H9 (cell line): ENCODE data around the gene SPRED1. TPM values are rescaled to one million over a fixed set of nuclear protein-coding genes. Genes with fewer than 3 reads are reported as not detected.
"Not testable (repeated sequence)": the region's sequence is repeated elsewhere in the genome, so short reads cannot be mapped to it uniquely, and the experiment has no call there.

ENCODE experiments used
- DNase-seq: peaks from one replicate; pipeline ENCODE4 v3.0.0-alpha.2; 2017
- H2AFZ ChIP-seq: one replicate; pipeline ENCODE4 v1.6.1; 2013; ENCODE audit warnings: mild to moderate bottlenecking, low read length, control low read depth, moderate library complexity
- H2AK5ac ChIP-seq: 2 replicates; pipeline ENCODE4 v1.6.1; 2013; ENCODE audit warnings: low read length, control low read depth, mixed read lengths; ENCODE audit not compliant: insufficient read length
- H2BK120ac ChIP-seq: one replicate; pipeline ENCODE4 v1.6.1; 2013; ENCODE audit warnings: low read depth, mild to moderate bottlenecking, low read length, control low read depth, inconsistent platforms; ENCODE audit not compliant: poor library complexity, severe bottlenecking
- H2BK12ac ChIP-seq: 2 replicates; pipeline ENCODE4 v1.6.1; 2013; ENCODE audit warnings: low read length, control low read depth, mixed read lengths, low read depth; ENCODE audit not compliant: insufficient read length
- H2BK15ac ChIP-seq: 2 replicates; pipeline ENCODE4 v1.6.1; 2013; ENCODE audit warnings: low read depth, low read length, control low read depth
- H2BK20ac ChIP-seq: one replicate; pipeline ENCODE4 v1.6.1; 2013; ENCODE audit warnings: low read depth, mild to moderate bottlenecking, low read length, control low read depth, inconsistent platforms; ENCODE audit not compliant: poor library complexity, severe bottlenecking
- H2BK5ac ChIP-seq: 2 replicates; pipeline ENCODE4 v1.6.1; 2013; ENCODE audit warnings: low read length, control low read depth, mixed read lengths; ENCODE audit not compliant: insufficient read length
- H3K14ac ChIP-seq: 2 replicates; pipeline ENCODE4 v1.6.1; 2013; ENCODE audit warnings: low read length, control low read depth; ENCODE audit not compliant: insufficient read depth
- H3K18ac ChIP-seq: 2 replicates; pipeline ENCODE4 v1.6.1; 2013; ENCODE audit warnings: low read depth, mild to moderate bottlenecking, mixed read lengths, low read length, control low read depth; ENCODE audit not compliant: insufficient read length
- H3K23ac ChIP-seq: 2 replicates; pipeline ENCODE4 v1.6.1; 2013; ENCODE audit warnings: low read length, control low read depth, mixed read lengths, low read depth; ENCODE audit not compliant: insufficient read length
- H3K23me2 ChIP-seq: 2 replicates; pipeline ENCODE4 v1.6.1; 2013; ENCODE audit warnings: low read depth, mild to moderate bottlenecking, mixed read lengths, low read length, control low read depth; ENCODE audit not compliant: insufficient read length, poor library complexity, severe bottlenecking
- H3K27ac ChIP-seq: 2 replicates; pipeline ENCODE4 v1.5.1; 2013; ENCODE audit warnings: low read length, control low read depth, mixed read lengths, low read depth; ENCODE audit not compliant: insufficient read length
- H3K27me3 ChIP-seq: 2 replicates; pipeline ENCODE4 v1.6.1; 2013; ENCODE audit warnings: low read length, control low read depth, inconsistent platforms; ENCODE audit not compliant: insufficient read depth
- H3K4ac ChIP-seq: 2 replicates; pipeline ENCODE4 v1.6.1; 2013; ENCODE audit warnings: low read depth, mild to moderate bottlenecking, control low read depth, inconsistent platforms, low read length, moderate library complexity
- H3K4me1 ChIP-seq: 2 replicates; pipeline ENCODE4 v1.6.1; 2013; ENCODE audit warnings: low read length, control low read depth, inconsistent platforms; ENCODE audit not compliant: insufficient read depth
- H3K4me2 ChIP-seq: 2 replicates; pipeline ENCODE4 v1.6.1; 2013; ENCODE audit warnings: low read length, control low read depth, mixed read lengths; ENCODE audit not compliant: insufficient read length, insufficient read depth
- H3K56ac ChIP-seq: 2 replicates; pipeline ENCODE4 v1.6.1; 2013; ENCODE audit warnings: low read depth, mild to moderate bottlenecking, mixed read lengths, low read length, control low read depth; ENCODE audit not compliant: insufficient read length
- H3K79me1 ChIP-seq: 2 replicates; pipeline ENCODE4 v1.6.1; 2013; ENCODE audit warnings: low read depth, mild to moderate bottlenecking, moderate library complexity, low read length, control low read depth, inconsistent platforms; ENCODE audit not compliant: insufficient read depth, poor library complexity, severe bottlenecking
- H3K79me2 ChIP-seq: 2 replicates; pipeline ENCODE4 v1.6.1; 2013; ENCODE audit warnings: low read length, control low read depth, inconsistent platforms; ENCODE audit not compliant: insufficient read depth
- H3K9ac ChIP-seq: 2 replicates; pipeline ENCODE4 v1.6.1; 2013; ENCODE audit warnings: low read length, control low read depth, mixed read lengths; ENCODE audit not compliant: insufficient read length; ENCODE audit errors: extremely low read depth
- H3K9me3 ChIP-seq: one replicate; pipeline ENCODE4 v1.6.1; 2013; ENCODE audit warnings: low read depth, low read length, inconsistent platforms; ENCODE audit not compliant: control insufficient read depth
- H3T11ph ChIP-seq: one replicate; pipeline ENCODE4 v1.6.1; 2013; ENCODE audit warnings: mild to moderate bottlenecking, low read length, control low read depth, inconsistent platforms
- H4K20me1 ChIP-seq: one replicate; pipeline ENCODE4 v1.6.1; 2013; ENCODE audit not compliant: control insufficient read depth, insufficient read length, insufficient read depth
- H4K5ac ChIP-seq: 2 replicates; pipeline ENCODE4 v1.6.1; 2013; ENCODE audit warnings: low read depth, mild to moderate bottlenecking, mixed read lengths, low read length, control low read depth; ENCODE audit not compliant: insufficient read length
- H4K8ac ChIP-seq: replicated peaks from 2 replicates; pipeline ENCODE4 v1.6.1; 2013; ENCODE audit warnings: low read length, control low read depth, mixed read lengths, low read depth; ENCODE audit not compliant: insufficient read length
- H4K91ac ChIP-seq: 2 replicates; pipeline ENCODE4 v1.6.1; 2013; ENCODE audit warnings: low read depth, mild to moderate bottlenecking, moderate library complexity, mixed read lengths, low read length, control low read depth; ENCODE audit not compliant: insufficient read length
- H3K27ac Mint-ChIP-seq, 3 experiments: 2 replicates in 2 of 3; 3 replicates in 1 of 3; pipeline ENCODE4 v1.8.0; 2020 to 2021; ENCODE audit warnings: mixed read lengths in 3 of 3, mild to moderate bottlenecking in 1 of 3, moderate library complexity in 1 of 3
- H3K27me3 Mint-ChIP-seq: 2 replicates; pipeline ENCODE4 v1.8.0; 2021; ENCODE audit warnings: low read depth, mild to moderate bottlenecking, moderate library complexity, mixed read lengths
- H3K36me3 Mint-ChIP-seq, 3 experiments: 2 replicates in 2 of 3; 3 replicates in 1 of 3; pipeline ENCODE4 v1.8.0; 2020 to 2021; ENCODE audit warnings: low read depth in 3 of 3, mixed read lengths in 3 of 3; ENCODE audit not compliant: insufficient read depth in 1 of 3
- H3K4me1 Mint-ChIP-seq, 2 experiments: 2 replicates each; pipeline ENCODE4 v1.8.0; 2020; ENCODE audit warnings: mixed read lengths in 2 of 2
- H3K4me3 Mint-ChIP-seq, 2 experiments: 2 replicates in 1 of 2; 3 replicates in 1 of 2; pipeline ENCODE4 v1.8.0; 2020 to 2021; ENCODE audit warnings: mild to moderate bottlenecking in 2 of 2, mixed read lengths in 2 of 2, moderate library complexity in 1 of 2
- H3K9me3 Mint-ChIP-seq, 2 experiments: 2 replicates in 1 of 2; 3 replicates in 1 of 2; pipeline ENCODE4 v1.8.0; 2020; ENCODE audit warnings: mild to moderate bottlenecking in 2 of 2, mixed read lengths in 2 of 2, moderate library complexity in 1 of 2
- WGBS: extraction: QIAGEN DNeasy Blood & Tissue Kit; methylation state at CpG from one replicate; pipeline ENCODE4 v1.1.7; 2013; ENCODE audit warnings: missing lambda C conversion rate, low lambda C conversion rate, mixed read lengths; ENCODE audit not compliant: insufficient read length; ENCODE audit errors: extremely low coverage; 5-methylcytosine and 5-hydroxymethylcytosine counted together
- total RNA-seq: library from RNA; stranded (reverse); gene quantifications from 2 replicates; pipeline ENCODE4 v1.2.1, GENCODE V29; 2021
- TF ChIP-seq, protein P1 (sequence below): fragments of 200-600 bp; sonication (generic); conservative IDR thresholded peaks from 3 replicates; pipeline ENCODE4 v1.8.0; 2021; ENCODE audit warnings: antibody characterized with exemption, mild to moderate bottlenecking

The SPRED1 gene
- total RNA-seq, 1 experiment from 2014 or later: 41.0 TPM

GRCh38 chr15:38231436-38231835 is 21.2 kb upstream of the SPRED1 start:
- H2AFZ ChIP-seq: no peak overlapping the region

DNA sequence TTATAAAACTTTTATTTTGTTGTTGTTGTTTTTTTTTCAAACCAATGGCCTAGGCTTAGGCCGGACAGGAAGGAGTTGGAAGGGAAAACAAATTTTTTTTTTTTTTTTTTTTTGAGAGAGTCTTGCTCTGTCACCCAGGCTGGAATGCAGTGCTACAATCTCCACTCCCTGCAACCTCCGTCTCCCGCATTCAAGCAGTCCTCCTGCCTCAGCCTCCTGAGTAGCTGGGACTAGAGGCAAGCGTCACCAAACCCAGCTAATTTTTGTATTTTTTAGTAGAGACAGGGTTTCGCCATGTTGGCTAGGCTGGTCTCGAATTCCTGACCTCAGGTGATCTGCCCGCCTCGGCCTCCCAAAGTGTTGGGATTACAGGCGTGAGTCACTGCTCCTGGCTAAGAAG is 15.6 kb upstream of the SPRED1 start:
- H2BK12ac ChIP-seq, H3K4ac ChIP-seq, H3K27ac Mint-ChIP-seq, H3K27me3 ChIP-seq, H4K5ac ChIP-seq, H4K20me1 ChIP-seq, H3K18ac ChIP-seq, H2AFZ ChIP-seq, H3K4me3 Mint-ChIP-seq, H3K23me2 ChIP-seq, H3K14ac ChIP-seq, H3K9me3 ChIP-seq, H4K91ac ChIP-seq, H3K27me3 Mint-ChIP-seq, H3K4me2 ChIP-seq, H3K4me1 ChIP-seq, H3T11ph ChIP-seq, H2BK120ac ChIP-seq, H3K23ac ChIP-seq, H2BK15ac ChIP-seq, DNase-seq, H3K9ac ChIP-seq, H3K9me3 Mint-ChIP-seq, H2BK20ac ChIP-seq, H4K8ac ChIP-seq, H3K36me3 Mint-ChIP-seq, H3K27ac ChIP-seq, H2BK5ac ChIP-seq, H3K56ac ChIP-seq, H3K79me1 ChIP-seq, H3K79me2 ChIP-seq, H2AK5ac ChIP-seq: not testable (repeated sequence)
- WGBS: no CpG with 5 or more reads among the region's 9 CpGs
- peaks cover 9 to 12% of the 10 kb centered on the region in 2 experiments for H3K4me1 Mint-ChIP-seq

More at GRCh38 chr15:38231436-38231835, 21.2 kb upstream of the SPRED1 start:
- no peak for DNase-seq
- no CpG with 5 or more reads among the region's 5 CpGs for WGBS
- Histone ChIP-seq H2BK20ac (no peak overlapping the region), H3K4me2 (no peak overlapping the region), H3K27me3 (no peaks in the 10 kb centered on the region), H2BK120ac (no peak overlapping the region), H4K20me1 (no peaks in the 10 kb centered on the region), H4K91ac (no peak overlapping the region), H4K5ac (no peak overlapping the region), H3K4me1 (no peaks in the 10 kb centered on the region), H3K9ac (no peak overlapping the region), H2BK15ac (no peak overlapping the region), H4K8ac (no peak overlapping the region), H3K18ac (no peak overlapping the region), H3K27ac (no peak overlapping the region), H3K56ac (no peak overlapping the region), H3K79me1 (no peaks in the 10 kb centered on the region), H3K23me2 (no peaks in the 10 kb centered on the region), H3K23ac (no peak overlapping the region), H3T11ph (no peak overlapping the region), H3K9me3 (no peaks in the 10 kb centered on the region), H3K4ac (no peak overlapping the region), H2AK5ac (no peak overlapping the region), H2BK12ac (no peak overlapping the region), H3K14ac (no peak overlapping the region), H3K79me2 (no peaks in the 10 kb centered on the region), H2BK5ac (no peak overlapping the region)
- Mint-ChIP-seq H3K4me1 (peaks cover 4 to 7% of the 10 kb centered on the region in 2 experiments; a peak in 3 of 4 replicates), H3K27ac (no peak overlapping the region), H3K27me3 (no peaks in the 10 kb centered on the region), H3K4me3 (no peak overlapping the region), H3K9me3 (no peaks in the 10 kb centered on the region), H3K36me3 (no peaks in the 10 kb centered on the region)
- TF ChIP-seq, protein P1, sequence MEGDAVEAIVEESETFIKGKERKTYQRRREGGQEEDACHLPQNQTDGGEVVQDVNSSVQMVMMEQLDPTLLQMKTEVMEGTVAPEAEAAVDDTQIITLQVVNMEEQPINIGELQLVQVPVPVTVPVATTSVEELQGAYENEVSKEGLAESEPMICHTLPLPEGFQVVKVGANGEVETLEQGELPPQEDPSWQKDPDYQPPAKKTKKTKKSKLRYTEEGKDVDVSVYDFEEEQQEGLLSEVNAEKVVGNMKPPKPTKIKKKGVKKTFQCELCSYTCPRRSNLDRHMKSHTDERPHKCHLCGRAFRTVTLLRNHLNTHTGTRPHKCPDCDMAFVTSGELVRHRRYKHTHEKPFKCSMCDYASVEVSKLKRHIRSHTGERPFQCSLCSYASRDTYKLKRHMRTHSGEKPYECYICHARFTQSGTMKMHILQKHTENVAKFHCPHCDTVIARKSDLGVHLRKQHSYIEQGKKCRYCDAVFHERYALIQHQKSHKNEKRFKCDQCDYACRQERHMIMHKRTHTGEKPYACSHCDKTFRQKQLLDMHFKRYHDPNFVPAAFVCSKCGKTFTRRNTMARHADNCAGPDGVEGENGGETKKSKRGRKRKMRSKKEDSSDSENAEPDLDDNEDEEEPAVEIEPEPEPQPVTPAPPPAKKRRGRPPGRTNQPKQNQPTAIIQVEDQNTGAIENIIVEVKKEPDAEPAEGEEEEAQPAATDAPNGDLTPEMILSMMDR: no peak
